Osteoblast (primary cell): ENCODE results near the gene GDA. TPM values are rescaled to one million over a fixed set of nuclear protein-coding genes. Genes with fewer than 3 reads are reported as not detected.

Experiments
- DNase-seq: peaks from one replicate; pipeline ENCODE4 v3.0.0; 2011; ENCODE audit warnings: low spot score, mixed read lengths; ENCODE audit not compliant: insufficient read length; ENCODE audit errors: missing footprints
- H2AFZ ChIP-seq: 2 replicates; pipeline ENCODE4 v1.6.0; 2011; ENCODE audit warnings: mild to moderate bottlenecking, low read length
- H3K27ac ChIP-seq: 2 replicates; pipeline ENCODE4 v1.5.1; 2011; ENCODE audit warnings: mild to moderate bottlenecking, low read depth, low read length, moderate library complexity
- H3K27me3 ChIP-seq: 2 replicates; pipeline ENCODE4 v1.6.0; 2012; ENCODE audit warnings: mild to moderate bottlenecking, control low read depth, inconsistent platforms, low read length, moderate library complexity; ENCODE audit not compliant: insufficient read depth
- H3K36me3 ChIP-seq: 2 replicates; pipeline ENCODE4 v1.5.1; 2011; ENCODE audit warnings: mild to moderate bottlenecking, low read length, control low read depth, moderate library complexity; ENCODE audit not compliant: insufficient read depth
- H3K4me1 ChIP-seq: 2 replicates; pipeline ENCODE4 v1.5.1; 2011; ENCODE audit warnings: mild to moderate bottlenecking, low read length, control low read depth, moderate library complexity; ENCODE audit not compliant: insufficient read depth
- H3K4me2 ChIP-seq: 2 replicates; pipeline ENCODE4 v1.6.0; 2011; ENCODE audit warnings: mild to moderate bottlenecking, low read length; ENCODE audit not compliant: insufficient read depth
- H3K4me3 ChIP-seq: fragments of 200-600 bp; sonication (generic); 3 replicates; pipeline ENCODE4 v1.5.1; 2012; ENCODE audit warnings: mild to moderate bottlenecking, low read length, inconsistent platforms; ENCODE audit not compliant: insufficient read depth
- H3K79me2 ChIP-seq: 2 replicates; pipeline ENCODE4 v1.6.0; 2012; ENCODE audit warnings: mild to moderate bottlenecking, low read length, control low read depth, inconsistent platforms; ENCODE audit not compliant: insufficient read depth
- H3K9me3 ChIP-seq: 2 replicates; pipeline ENCODE4 v1.5.1; 2011; ENCODE audit warnings: low read depth, low read length, control low read depth
- H4K20me1 ChIP-seq: 2 replicates; pipeline ENCODE4 v1.6.0; 2012; ENCODE audit warnings: mild to moderate bottlenecking, low read length, control low read depth; ENCODE audit not compliant: insufficient read depth
- CTCF ChIP-seq: IDR thresholded peaks from 2 replicates; pipeline ENCODE4 v1.5.1; 2011; ENCODE audit warnings: mild to moderate bottlenecking, low read depth, low read length, moderate library complexity; ENCODE audit errors: extremely low read depth
- total RNA-seq: library from RNA; depleted of rRNA; stranded (reverse); fragments of >200 nt; gene quantifications from 2 replicates; pipeline ENCODE4 v1.2.3, GENCODE V29; 2012

Gene GDA
- total RNA-seq, 1 donor, result not detected

- Histone ChIP-seq H3K36me3 (no peaks in the 10 kb centered on the region), H3K4me1 (no peaks in the 10 kb centered on the region), H3K4me2 (no peak overlapping the region), H3K27ac (no peak overlapping the region), H3K27me3 (no peaks in the 10 kb centered on the region), H2AFZ (no peak overlapping the region), H3K9me3 (no peaks in the 10 kb centered on the region), H3K79me2 (no peaks in the 10 kb centered on the region), H3K4me3 (no peak overlapping the region), H4K20me1 (no peaks in the 10 kb centered on the region)
- peak; percentile 54 for DNase-seq
- TF ChIP-seq CTCF, result peak; percentile 56
These were observed 54.1 kb downstream of the GDA start for GRCh38 chr9:72203205-72203803.

DNA sequence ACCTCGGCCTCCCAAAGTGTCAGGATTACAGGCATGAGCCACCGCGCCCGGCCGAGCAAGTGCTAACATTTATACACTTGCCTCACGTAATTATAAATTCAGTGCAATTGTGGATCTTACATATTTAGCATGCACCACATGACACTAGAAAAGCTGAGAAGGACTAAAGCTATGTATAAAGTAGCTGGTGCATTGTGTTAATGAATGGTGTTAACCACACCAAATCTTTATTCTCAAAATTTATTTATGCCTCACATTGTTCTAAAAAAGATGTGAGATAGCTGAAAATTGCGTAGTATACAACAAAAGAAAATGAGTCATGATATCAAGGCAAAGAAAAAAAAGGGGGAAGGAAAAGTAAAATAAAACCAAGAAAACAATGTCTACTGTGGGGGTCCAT lies 54.8 kb downstream of the GDA start:
- Histone ChIP-seq H3K36me3 (no peaks in the 10 kb centered on the region), H3K4me2 (no peak overlapping the region), H4K20me1 (no peaks in the 10 kb centered on the region), H3K4me3 (no peak overlapping the region), H3K27ac (no peak overlapping the region), H2AFZ (no peak overlapping the region), H3K27me3 (no peaks in the 10 kb centered on the region), H3K79me2 (no peaks in the 10 kb centered on the region), H3K9me3 (no peaks in the 10 kb centered on the region), H3K4me1 (no peaks in the 10 kb centered on the region)
- no peak for TF ChIP-seq CTCF
- no peak for DNase-seq

GRCh38 chr9:72205513-72205912 lies 56.3 kb downstream of the GDA start:
- Histone ChIP-seq H3K4me3 (no peak overlapping the region), H3K36me3 (no peaks in the 10 kb centered on the region), H3K79me2 (no peaks in the 10 kb centered on the region), H3K27ac (no peak overlapping the region), H3K4me2 (no peak overlapping the region), H2AFZ (no peak overlapping the region), H3K27me3 (no peaks in the 10 kb centered on the region), H4K20me1 (no peaks in the 10 kb centered on the region), H3K9me3 (no peaks in the 10 kb centered on the region), H3K4me1 (no peaks in the 10 kb centered on the region)
- DNase-seq, result no peak
- no peak for TF ChIP-seq CTCF

DNA sequence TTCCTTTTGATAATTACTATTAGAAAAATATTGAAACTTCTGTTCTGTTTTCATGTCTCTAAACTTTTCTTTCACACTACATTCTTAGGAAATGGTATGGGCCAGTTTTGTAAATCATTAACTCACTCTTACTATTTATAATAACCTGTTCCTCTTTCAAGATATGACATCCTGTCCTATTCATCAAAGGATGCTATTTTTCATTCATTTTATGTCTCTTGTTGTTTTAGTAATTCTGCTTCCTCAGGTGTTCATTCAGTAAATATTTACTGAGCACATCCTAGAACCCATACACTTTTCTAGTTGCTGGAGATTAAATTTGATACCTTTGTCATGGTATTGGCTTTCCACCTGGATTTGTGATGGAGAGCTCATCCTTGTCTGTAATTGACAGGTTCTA lies 58.0 kb downstream of the GDA start:
- TF ChIP-seq CTCF, result no peak
- DNase-seq, result no peak
- H4K20me1 ChIP-seq, result no peaks in the 10 kb centered on the region

More for the DNA sequence above, 58.0 kb downstream of the GDA start:
- H3K27me3 ChIP-seq, result no peaks in the 10 kb centered on the region
- H3K4me3 ChIP-seq, result no peak overlapping the region
- H3K4me2 ChIP-seq, result no peak overlapping the region
- no peak overlapping the region for H2AFZ ChIP-seq
- no peak overlapping the region for H3K27ac ChIP-seq
- no peaks in the 10 kb centered on the region for H3K79me2 ChIP-seq
- no peaks in the 10 kb centered on the region for H3K36me3 ChIP-seq
- no peaks in the 10 kb centered on the region for H3K4me1 ChIP-seq
- no peaks in the 10 kb centered on the region for H3K9me3 ChIP-seq
